ENCODE measurements around the gene C6orf89. TPM values are rescaled to one million over a fixed set of nuclear protein-coding genes. Genes with fewer than 3 reads are reported as not detected.
A peak's percentile ranks its signal among the peaks of the same experiment; 100 is the strongest.

C6orf89 gene
- polyA plus RNA-seq, 1 donor from 2014 or later = 29.9 TPM

- Mint-ChIP-seq H3K4me3 (no peak overlapping the region), H3K36me3 (peaks cover 4% of the 10 kb centered on the region), H3K27ac (no peak overlapping the region), H3K27me3 (peaks cover 8% of the 10 kb centered on the region), H3K4me1 (no peaks in the 10 kb centered on the region), H3K9me3 (peaks cover 0 to 13% (median 9%) of the 10 kb centered on the region in 3 donors)
These were observed 37.8 kb upstream of the C6orf89 start for GRCh38 chr6:36847991-36848390.

DNA sequence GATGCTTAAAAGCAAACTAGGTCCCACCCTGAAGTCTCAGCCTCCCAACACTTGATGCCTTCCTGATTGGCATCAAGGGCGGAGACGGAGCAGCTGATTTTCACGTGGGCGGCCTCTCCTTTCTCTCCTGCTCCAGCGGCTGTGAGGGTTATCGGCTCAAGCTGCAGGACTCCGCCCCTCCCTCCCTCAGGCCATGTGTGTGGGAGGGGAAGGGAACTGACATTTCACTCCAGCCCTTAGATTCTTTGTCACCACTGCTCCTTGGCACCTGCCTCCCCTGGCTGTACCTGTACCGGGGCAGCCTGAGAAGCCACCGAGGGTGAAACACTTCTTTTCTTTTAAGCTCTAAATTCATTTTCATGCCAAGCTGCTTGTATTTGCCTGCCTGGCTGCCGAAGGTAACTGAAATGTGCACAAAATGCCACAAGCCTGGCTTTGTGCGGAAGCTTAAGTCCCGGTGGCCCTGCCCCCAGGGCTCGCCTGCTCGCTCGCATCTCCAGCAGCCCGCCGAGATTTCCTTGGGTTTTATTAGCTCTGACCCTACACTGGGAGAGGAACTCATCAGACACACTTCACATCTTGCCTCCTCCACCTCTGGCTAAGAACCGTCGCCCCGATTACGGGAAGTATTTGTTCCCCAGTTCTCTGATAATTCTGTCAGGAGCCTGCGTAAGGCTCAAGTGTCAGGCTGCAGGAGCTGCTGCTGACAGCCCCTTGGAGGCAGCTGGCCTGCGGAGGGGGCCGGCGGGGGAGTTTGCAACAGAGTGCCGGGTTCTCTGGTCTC, 36.9 kb upstream of the C6orf89 start:
- Mint-ChIP-seq H3K27ac (no peak overlapping the region), H3K27me3 (peaks cover 8% of the 10 kb centered on the region), H3K36me3 (peaks cover 7% of the 10 kb centered on the region), H3K4me3 (no peak overlapping the region), H3K4me1 (no peaks in the 10 kb centered on the region), H3K9me3 (peaks cover 0 to 13% (median 9%) of the 10 kb centered on the region in 3 donors)

DNA sequence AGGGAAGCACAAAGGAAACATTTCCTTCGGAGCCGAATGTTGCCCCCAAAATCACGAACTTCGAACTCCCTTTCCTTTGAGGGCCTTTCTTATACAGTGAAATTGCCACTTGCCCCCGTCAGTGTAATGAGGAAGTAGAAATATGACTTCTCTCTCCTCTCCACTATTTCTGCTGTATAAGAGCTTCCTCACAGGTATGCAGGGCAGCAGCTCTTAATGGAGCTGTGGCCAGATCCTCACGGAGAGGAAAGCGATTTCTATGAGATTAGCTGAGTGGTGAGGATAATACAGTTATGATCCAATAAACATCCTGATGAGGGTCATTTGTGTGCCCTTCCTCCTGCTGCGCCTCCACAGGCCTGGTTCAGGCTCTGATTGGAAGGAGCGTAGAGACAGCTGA, 35.7 kb upstream of the C6orf89 start:
- H3K27ac Mint-ChIP-seq = no peak overlapping the region
- peak overlapping the region in 1 of 4 donors; percentile 12 for H3K4me3 Mint-ChIP-seq
- peaks cover 0 to 13% (median 9%) of the 10 kb centered on the region in 3 donors for H3K9me3 Mint-ChIP-seq
- H3K4me1 Mint-ChIP-seq = no peaks in the 10 kb centered on the region
- peaks cover 6% of the 10 kb centered on the region for H3K27me3 Mint-ChIP-seq
- peaks cover 11% of the 10 kb centered on the region for H3K36me3 Mint-ChIP-seq

GRCh38 chr6:36851149-36851614, 34.6 kb upstream of the C6orf89 start:
- Mint-ChIP-seq H3K36me3 (peaks cover 11% of the 10 kb centered on the region), H3K4me1 (peaks cover 0 to 1% (median 0%) of the 10 kb centered on the region in 3 donors), H3K4me3 (no peak overlapping the region), H3K27ac (peak overlapping the region in 1 of 3 donors; percentile 23), H3K9me3 (peaks cover 0 to 13% (median 9%) of the 10 kb centered on the region in 3 donors), H3K27me3 (peaks cover 6% of the 10 kb centered on the region)

DNA sequence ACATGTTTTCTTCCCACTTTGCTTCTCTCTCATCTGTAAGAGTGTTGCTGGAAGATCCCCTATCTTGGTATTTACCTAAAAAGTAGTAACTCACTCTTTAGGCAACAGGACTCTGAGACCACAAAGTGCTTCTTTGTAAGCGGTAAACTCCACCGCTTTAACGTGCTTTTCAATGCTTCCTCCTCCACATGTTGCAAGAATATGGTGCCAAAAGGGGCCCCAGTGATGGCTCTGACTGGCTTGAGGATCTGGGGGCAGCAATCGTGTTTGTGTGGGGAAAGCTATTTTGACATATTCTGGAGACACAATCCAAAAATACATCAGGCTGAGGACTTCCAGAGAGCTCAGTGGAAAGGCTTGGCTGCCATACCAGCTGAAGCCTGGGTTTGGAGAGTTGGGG, 34.1 kb upstream of the C6orf89 start:
- H3K9me3 Mint-ChIP-seq = peaks cover 0 to 13% (median 9%) of the 10 kb centered on the region in 3 donors
- peak overlapping the region in 1 of 4 donors; percentile 46 for H3K4me3 Mint-ChIP-seq
- no peak overlapping the region for H3K27ac Mint-ChIP-seq
- H3K4me1 Mint-ChIP-seq = peaks cover 0 to 1% (median 0%) of the 10 kb centered on the region in 3 donors
- H3K27me3 Mint-ChIP-seq = peaks cover 6% of the 10 kb centered on the region
- peaks cover 13% of the 10 kb centered on the region for H3K36me3 Mint-ChIP-seq

DNA sequence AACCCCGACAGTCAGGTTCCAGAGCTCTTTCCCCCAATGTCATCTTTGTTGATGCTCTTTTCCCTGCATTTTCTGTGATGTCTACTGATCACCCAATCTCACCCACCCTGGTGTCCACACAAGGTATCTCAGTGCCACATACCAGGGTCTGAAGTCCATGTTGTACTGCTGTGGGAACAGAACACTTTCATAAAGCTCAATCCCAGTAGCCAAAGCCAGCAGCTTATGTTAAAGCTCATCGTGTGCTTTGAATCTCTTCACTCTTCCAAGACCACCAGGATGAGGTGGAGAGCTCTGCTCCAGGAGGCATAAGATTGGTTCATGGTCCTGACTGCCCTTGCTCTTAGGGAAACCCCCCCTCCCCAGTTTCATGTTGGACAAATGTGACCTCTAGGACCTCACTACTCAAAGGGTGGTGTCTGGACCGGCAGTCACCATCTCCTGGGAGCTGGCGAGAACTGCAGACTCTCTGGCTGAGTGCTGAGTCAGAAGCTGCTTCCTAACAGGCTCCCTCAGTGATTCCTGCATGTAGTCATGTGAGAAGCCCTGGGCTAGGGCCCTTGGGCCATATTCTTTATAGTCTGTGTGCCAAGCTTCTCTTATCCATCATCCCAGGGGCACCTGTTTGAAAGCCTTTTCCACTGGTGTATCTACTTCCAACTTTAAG, 33.1 kb upstream of the C6orf89 start:
- H3K9me3 Mint-ChIP-seq = peaks cover 0 to 13% (median 7%) of the 10 kb centered on the region in 3 donors
- H3K27ac Mint-ChIP-seq = no peak overlapping the region
- H3K27me3 Mint-ChIP-seq = peaks cover 6% of the 10 kb centered on the region
- H3K4me3 Mint-ChIP-seq = no peak overlapping the region
- H3K36me3 Mint-ChIP-seq = peaks cover 13% of the 10 kb centered on the region
- peaks cover 0 to 1% (median 0%) of the 10 kb centered on the region in 3 donors for H3K4me1 Mint-ChIP-seq

- peaks cover 0 to 13% (median 7%) of the 10 kb centered on the region in 3 donors for H3K9me3 Mint-ChIP-seq
- no peak overlapping the region for H3K4me3 Mint-ChIP-seq
- peaks cover 13% of the 10 kb centered on the region for H3K36me3 Mint-ChIP-seq
- peaks cover 6% of the 10 kb centered on the region for H3K27me3 Mint-ChIP-seq
- H3K4me1 Mint-ChIP-seq = peaks cover 0 to 1% (median 0%) of the 10 kb centered on the region in 3 donors
- H3K27ac Mint-ChIP-seq = no peak overlapping the region
These were observed 32.4 kb upstream of the C6orf89 start for GRCh38 chr6:36853325-36853724.

DNA sequence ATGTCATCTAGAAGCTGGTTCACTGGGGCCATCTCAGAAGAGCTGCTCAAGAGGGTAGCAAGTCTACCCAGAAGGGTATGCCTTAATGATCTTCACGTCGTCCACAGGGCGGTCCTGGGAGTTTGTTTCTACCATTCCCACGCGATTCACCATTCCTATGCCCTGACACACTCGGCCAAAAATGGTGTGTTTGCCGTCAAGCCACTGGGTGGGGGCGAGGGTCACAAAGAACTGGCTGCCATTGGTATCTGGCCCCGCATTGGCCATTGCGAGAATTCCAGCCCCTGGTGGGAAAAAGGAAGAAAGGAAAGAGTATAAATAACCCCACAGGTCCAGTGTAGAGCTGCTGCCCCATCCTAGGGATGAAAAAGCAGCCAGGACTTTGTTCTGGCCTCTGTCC, 30.0 kb upstream of the C6orf89 start:
- peaks cover 12% of the 10 kb centered on the region for H3K36me3 Mint-ChIP-seq
- peaks cover 0 to 4% (median 3%) of the 10 kb centered on the region in 3 donors for H3K9me3 Mint-ChIP-seq
- H3K4me3 Mint-ChIP-seq = no peak overlapping the region
- no peak overlapping the region for H3K27ac Mint-ChIP-seq
- H3K27me3 Mint-ChIP-seq = peaks cover 3% of the 10 kb centered on the region
- peaks cover 0 to 4% (median 2%) of the 10 kb centered on the region in 3 donors for H3K4me1 Mint-ChIP-seq

- Mint-ChIP-seq H3K4me1 (peaks cover 0 to 4% (median 2%) of the 10 kb centered on the region in 3 donors), H3K27me3 (no peaks in the 10 kb centered on the region), H3K27ac (no peak overlapping the region), H3K36me3 (peaks cover 13% of the 10 kb centered on the region), H3K4me3 (no peak overlapping the region), H3K9me3 (no peaks in the 10 kb centered on the region)
These were observed 29.5 kb upstream of the C6orf89 start for GRCh38 chr6:36856277-36856676.

DNA sequence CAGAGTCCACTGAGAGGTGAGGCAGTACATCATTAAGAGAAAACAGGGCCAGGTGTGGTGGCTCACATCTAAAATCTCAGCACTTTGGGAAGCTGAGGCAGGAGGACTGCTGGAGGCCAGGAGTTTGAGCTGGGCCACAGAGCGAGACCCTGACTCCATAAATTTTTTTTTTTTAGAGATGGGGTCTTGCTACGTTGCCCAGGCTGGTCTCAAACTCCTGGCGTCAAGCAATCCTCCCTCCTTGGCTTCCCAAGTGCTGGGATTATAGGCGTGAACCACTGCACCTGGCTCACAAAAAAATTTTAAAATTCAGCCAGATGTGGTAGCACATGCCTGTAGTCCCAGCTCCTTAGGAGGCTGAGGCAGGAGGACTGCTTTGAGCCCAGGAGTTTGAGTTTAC, 28.4 kb upstream of the C6orf89 start:
- Mint-ChIP-seq H3K27ac (no peak overlapping the region), H3K4me1 (peaks cover 0 to 4% (median 2%) of the 10 kb centered on the region in 3 donors), H3K36me3 (peaks cover 13% of the 10 kb centered on the region)

DNA sequence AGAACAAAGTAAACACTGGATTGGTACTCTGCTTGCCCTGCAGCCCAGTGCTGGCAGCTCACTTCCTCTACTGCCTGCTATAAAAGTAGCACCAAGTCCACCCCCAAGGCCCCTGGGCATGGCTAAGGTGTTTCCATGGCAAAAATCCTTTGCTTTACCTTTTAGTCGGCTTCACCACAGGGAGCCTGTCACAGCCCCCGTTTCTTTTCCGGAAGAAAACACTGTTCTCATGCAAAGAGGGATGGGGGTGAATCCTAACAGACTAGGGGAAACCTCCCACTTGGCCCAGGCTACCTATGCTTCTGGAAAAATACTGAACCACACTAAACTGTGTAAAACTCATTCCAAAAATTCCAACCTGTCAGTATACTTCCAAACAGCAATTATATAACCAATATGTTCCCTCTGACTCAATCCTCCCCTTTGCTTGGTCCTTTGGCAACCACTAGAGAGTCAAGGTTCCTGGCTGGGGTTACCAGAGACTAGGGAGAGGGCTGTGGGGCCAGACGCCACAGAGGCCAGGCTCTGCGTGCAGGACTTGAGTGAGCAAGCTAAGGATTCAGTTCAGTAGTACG, 27.3 kb upstream of the C6orf89 start:
- no peak overlapping the region for H3K27ac Mint-ChIP-seq
- H3K9me3 Mint-ChIP-seq = no peaks in the 10 kb centered on the region

More for the DNA sequence above, 28.4 kb upstream of the C6orf89 start:
- H3K27me3 Mint-ChIP-seq = no peaks in the 10 kb centered on the region
- H3K9me3 Mint-ChIP-seq = no peaks in the 10 kb centered on the region
- H3K4me3 Mint-ChIP-seq = no peak overlapping the region

DNA sequence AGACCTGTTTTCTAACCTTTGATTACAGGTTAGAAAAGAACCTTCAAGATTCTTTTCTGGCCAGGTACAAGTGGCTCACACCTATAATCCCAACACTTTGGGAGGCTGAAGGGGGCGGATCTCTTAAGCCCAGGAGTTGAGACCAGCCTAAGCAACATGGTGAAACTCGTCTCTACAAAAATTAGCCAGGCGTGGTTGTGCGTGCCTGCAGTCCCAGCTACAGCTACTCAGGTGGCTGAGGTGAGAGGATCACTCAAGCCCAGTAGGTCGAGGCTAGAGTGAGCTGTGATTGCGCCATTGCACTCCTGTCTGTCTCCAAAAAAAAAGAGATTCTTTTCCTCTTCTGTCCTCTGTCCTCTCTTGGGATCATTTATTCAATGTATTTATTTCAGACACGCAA, 25.6 kb upstream of the C6orf89 start:
- Mint-ChIP-seq H3K9me3 (no peaks in the 10 kb centered on the region), H3K36me3 (peaks cover 14% of the 10 kb centered on the region), H3K27ac (no peak overlapping the region), H3K4me3 (no peak overlapping the region), H3K27me3 (no peaks in the 10 kb centered on the region), H3K4me1 (peaks cover 0 to 7% (median 3%) of the 10 kb centered on the region in 3 donors)

More for the DNA sequence above, 27.3 kb upstream of the C6orf89 start:
- Mint-ChIP-seq H3K36me3 (peaks cover 14% of the 10 kb centered on the region), H3K4me3 (no peak overlapping the region), H3K27me3 (no peaks in the 10 kb centered on the region), H3K4me1 (peaks cover 0 to 7% (median 3%) of the 10 kb centered on the region in 3 donors)

DNA sequence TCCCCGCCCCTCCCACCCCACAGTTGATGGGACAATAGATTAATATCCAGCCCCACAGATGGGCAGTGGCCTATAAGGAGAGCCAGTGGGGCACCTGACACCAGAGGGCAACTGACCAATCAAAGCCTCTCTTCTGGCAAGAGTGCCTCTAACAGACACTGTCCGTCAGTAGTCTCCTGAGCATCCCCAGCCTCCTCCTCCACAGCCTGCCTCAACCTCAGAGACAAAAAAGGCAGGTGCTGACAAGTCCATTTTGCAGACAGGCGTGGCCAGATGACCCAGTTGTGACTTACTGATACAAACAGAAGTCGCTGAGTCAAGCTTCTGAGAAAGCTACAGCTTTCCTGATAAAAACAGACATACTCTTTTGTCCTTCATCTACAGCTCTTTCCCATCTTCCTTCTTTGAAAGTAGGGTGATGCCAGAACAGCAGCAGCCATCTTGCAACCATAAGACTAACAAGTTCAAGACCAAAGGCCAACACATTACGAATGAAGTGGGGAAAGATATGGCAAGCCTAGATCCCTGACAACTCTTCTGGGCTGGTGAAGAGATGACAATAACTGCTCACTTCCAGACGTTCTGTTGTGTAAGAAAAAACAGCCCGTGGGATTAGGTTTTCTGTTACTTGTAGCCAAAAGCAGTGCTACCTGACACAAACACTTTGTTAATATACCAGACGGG, 23.4 kb upstream of the C6orf89 start:
- Mint-ChIP-seq H3K27ac (no peak overlapping the region), H3K36me3 (peaks cover 14% of the 10 kb centered on the region), H3K9me3 (no peaks in the 10 kb centered on the region), H3K27me3 (no peaks in the 10 kb centered on the region), H3K4me3 (peak overlapping the region in 1 of 4 donors; percentile 39), H3K4me1 (peaks cover 0 to 9% (median 7%) of the 10 kb centered on the region in 3 donors)

GRCh38 chr6:36862848-36863382, 22.8 kb upstream of the C6orf89 start:
- Mint-ChIP-seq H3K27me3 (no peaks in the 10 kb centered on the region), H3K4me3 (peak overlapping the region in 1 of 4 donors; percentile 81), H3K36me3 (peaks cover 14% of the 10 kb centered on the region), H3K4me1 (peaks cover 6 to 10% (median 7%) of the 10 kb centered on the region in 3 donors), H3K27ac (no peak overlapping the region), H3K9me3 (no peaks in the 10 kb centered on the region)
